ENCODE results near the gene ANKRD34A. TPM values are rescaled to one million over a fixed set of nuclear protein-coding genes. Genes with fewer than 3 reads are reported as not detected.

The ANKRD34A gene
- total RNA-seq, 1 experiment from 2014 or later: 0.22 TPM

DNA sequence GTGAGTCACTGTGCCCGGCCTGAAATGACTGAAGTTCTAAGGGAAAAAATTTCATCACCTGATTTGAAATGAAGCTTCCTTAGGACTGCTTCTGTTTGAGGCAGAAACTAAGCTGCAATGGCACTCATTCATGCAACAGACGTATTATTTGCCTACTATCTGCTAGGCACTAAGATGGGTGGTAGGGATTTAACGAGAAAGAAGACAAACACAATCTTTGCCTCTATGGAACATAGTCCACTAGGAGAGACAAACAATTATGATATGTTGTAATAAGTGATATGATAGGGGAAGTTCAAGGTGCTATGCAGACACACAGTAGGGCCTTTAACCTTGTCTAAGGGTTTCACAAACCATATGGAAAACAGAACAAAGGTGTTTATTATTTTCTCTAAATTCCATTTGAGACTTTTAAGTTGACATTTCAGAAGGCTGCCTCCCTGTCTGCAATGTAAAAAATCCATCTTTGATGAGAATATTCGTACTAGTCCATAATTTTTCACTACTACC lies 17.8 kb downstream of the ANKRD34A start (continued):
- TF ChIP-seq NR2C2 (CRISPR knock-in tag; IDR thresholded peaks at IDR 0.05): no peak
- no peak for TF ChIP-seq NR1H2 (CRISPR knock-in tag; IDR thresholded peaks at IDR 0.05)
- no peak for TF ChIP-seq FOXJ3 (CRISPR knock-in tag; IDR thresholded peaks at IDR 0.05; ENCODE audit: borderline replicate concordance)
- no peak for TF ChIP-seq IRF2 (CRISPR knock-in tag; IDR thresholded peaks at IDR 0.05; ENCODE audit: borderline replicate concordance, low read depth)
- TF ChIP-seq GRHL2 (CRISPR knock-in tag; IDR thresholded peaks at IDR 0.05; ENCODE audit: insufficient replicate concordance, severe bottlenecking): no peak
- TF ChIP-seq, protein P1, sequence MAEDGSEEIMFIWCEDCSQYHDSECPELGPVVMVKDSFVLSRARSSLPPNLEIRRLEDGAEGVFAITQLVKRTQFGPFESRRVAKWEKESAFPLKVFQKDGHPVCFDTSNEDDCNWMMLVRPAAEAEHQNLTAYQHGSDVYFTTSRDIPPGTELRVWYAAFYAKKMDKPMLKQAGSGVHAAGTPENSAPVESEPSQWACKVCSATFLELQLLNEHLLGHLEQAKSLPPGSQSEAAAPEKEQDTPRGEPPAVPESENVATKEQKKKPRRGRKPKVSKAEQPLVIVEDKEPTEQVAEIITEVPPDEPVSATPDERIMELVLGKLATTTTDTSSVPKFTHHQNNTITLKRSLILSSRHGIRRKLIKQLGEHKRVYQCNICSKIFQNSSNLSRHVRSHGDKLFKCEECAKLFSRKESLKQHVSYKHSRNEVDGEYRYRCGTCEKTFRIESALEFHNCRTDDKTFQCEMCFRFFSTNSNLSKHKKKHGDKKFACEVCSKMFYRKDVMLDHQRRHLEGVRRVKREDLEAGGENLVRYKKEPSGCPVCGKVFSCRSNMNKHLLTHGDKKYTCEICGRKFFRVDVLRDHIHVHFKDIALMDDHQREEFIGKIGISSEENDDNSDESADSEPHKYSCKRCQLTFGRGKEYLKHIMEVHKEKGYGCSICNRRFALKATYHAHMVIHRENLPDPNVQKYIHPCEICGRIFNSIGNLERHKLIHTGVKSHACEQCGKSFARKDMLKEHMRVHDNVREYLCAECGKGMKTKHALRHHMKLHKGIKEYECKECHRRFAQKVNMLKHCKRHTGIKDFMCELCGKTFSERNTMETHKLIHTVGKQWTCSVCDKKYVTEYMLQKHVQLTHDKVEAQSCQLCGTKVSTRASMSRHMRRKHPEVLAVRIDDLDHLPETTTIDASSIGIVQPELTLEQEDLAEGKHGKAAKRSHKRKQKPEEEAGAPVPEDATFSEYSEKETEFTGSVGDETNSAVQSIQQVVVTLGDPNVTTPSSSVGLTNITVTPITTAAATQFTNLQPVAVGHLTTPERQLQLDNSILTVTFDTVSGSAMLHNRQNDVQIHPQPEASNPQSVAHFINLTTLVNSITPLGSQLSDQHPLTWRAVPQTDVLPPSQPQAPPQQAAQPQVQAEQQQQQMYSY (CRISPR knock-in tag; IDR thresholded peaks at IDR 0.05): no peak
- no peak for TF ChIP-seq JAZF1 (CRISPR knock-in tag; IDR thresholded peaks at IDR 0.05)
- no peak for TF ChIP-seq FOXP1 (CRISPR knock-in tag; IDR thresholded peaks at IDR 0.05; ENCODE audit: borderline replicate concordance)
- TF ChIP-seq E2F1 (CRISPR knock-in tag; IDR thresholded peaks at IDR 0.05): no peak

- H3K27ac Mint-ChIP-seq: no peak overlapping the region
- POLR2A ChIA-PET: interaction anchor here (0.6 kb wide), 1 partner anchor 85 kb away, joined by 3 read pairs; the partner anchor contains the start of gene PIAS3
- no peak overlapping the region for H3K4me3 Mint-ChIP-seq
- no peaks in the 10 kb centered on the region for H3K36me3 Mint-ChIP-seq
- CTCF ChIA-PET: interaction anchor here (0.9 kb wide), 1 partner anchor 16 kb away, joined by 3 read pairs; no protein-coding TSS in a partner anchor
- DNase-seq (ENCODE audit: low spot score) (no peak), ATAC-seq (no peak)
- no peaks in the 10 kb centered on the region for H3K9me3 Mint-ChIP-seq
- peaks cover 17% of the 10 kb centered on the region for H3K4me1 Mint-ChIP-seq
- H3K27me3 Mint-ChIP-seq (ENCODE audit: low read depth): no peaks in the 10 kb centered on the region
- TF ChIP-seq, protein P1 (CRISPR knock-in tag; IDR thresholded peaks at IDR 0.05): no peak
- TF ChIP-seq ZNF219 (CRISPR knock-in tag; IDR thresholded peaks at IDR 0.05; ENCODE audit: borderline replicate concordance) (no peak), ZNF317 (CRISPR knock-in tag; IDR thresholded peaks at IDR 0.05; ENCODE audit: borderline replicate concordance, low read depth) (no peak), FOXP4 (CRISPR knock-in tag; IDR thresholded peaks at IDR 0.05) (no peak), E2F4 (CRISPR knock-in tag; IDR thresholded peaks at IDR 0.05; ENCODE audit: borderline replicate concordance, low read depth) (no peak), GABPB1 (CRISPR knock-in tag; IDR thresholded peaks at IDR 0.05) (no peak), TCF7 (CRISPR knock-in tag; IDR thresholded peaks at IDR 0.05; ENCODE audit: low read depth) (no peak), HMGXB4 (CRISPR knock-in tag; IDR thresholded peaks at IDR 0.05) (no peak), PRRX2 (CRISPR knock-in tag; IDR thresholded peaks at IDR 0.05) (no peak), E2F1 (CRISPR knock-in tag; IDR thresholded peaks at IDR 0.05) (no peak), NFYB (CRISPR knock-in tag; conservative IDR thresholded peaks at IDR 0.05; ENCODE audit: low read depth) (no peak)
Observed at GRCh38 chr1:145944532-145944931, 19.8 kb downstream of the ANKRD34A start.
